GM23248 (cell line): ENCODE data around the gene IGSF21. TPM values are rescaled to one million over a fixed set of nuclear protein-coding genes. Genes with fewer than 3 reads are reported as not detected.

Source experiments
- DNase-seq: peaks from one replicate; pipeline ENCODE4 v3.0.0-alpha.2; 2015
- H2AFZ ChIP-seq: fragments of 200-600 bp; sonication (generic); 2 replicates; pipeline ENCODE4 v1.6.1; 2016; ENCODE audit warnings: antibody characterized with exemption
- H3F3A ChIP-seq: fragments of 200-600 bp; sonication (generic); 2 replicates; pipeline ENCODE4 v1.6.1; 2016; ENCODE audit warnings: mild to moderate bottlenecking, antibody characterized with exemption, mixed run types; ENCODE audit not compliant: insufficient read depth
- H3K27ac ChIP-seq: fragments of 200-600 bp; sonication (generic); 2 replicates; pipeline ENCODE4 v1.5.1; 2016; ENCODE audit warnings: mild to moderate bottlenecking
- H3K27me3 ChIP-seq: fragments of 200-600 bp; sonication (generic); replicated peaks from 2 replicates; pipeline ENCODE4 v1.6.1; 2016; ENCODE audit warnings: mild to moderate bottlenecking; ENCODE audit not compliant: insufficient read depth
- H3K36me3 ChIP-seq: fragments of 200-600 bp; sonication (generic); 2 replicates; pipeline ENCODE4 v1.6.1; 2016; ENCODE audit warnings: low read depth, mild to moderate bottlenecking
- H3K4me1 ChIP-seq: fragments of 200-600 bp; sonication (generic); 2 replicates; pipeline ENCODE4 v1.6.1; 2016; ENCODE audit warnings: mild to moderate bottlenecking; ENCODE audit not compliant: insufficient read depth
- H3K4me2 ChIP-seq: fragments of 200-600 bp; sonication (generic); one replicate; pipeline ENCODE4 v1.6.1; 2016; ENCODE audit warnings: mild to moderate bottlenecking; ENCODE audit not compliant: unreplicated experiment
- H3K4me3 ChIP-seq: fragments of 200-600 bp; sonication (generic); 2 replicates; pipeline ENCODE4 v1.5.1; 2016; ENCODE audit warnings: mild to moderate bottlenecking
- H3K79me2 ChIP-seq: fragments of 200-600 bp; sonication (generic); 2 replicates; pipeline ENCODE4 v1.6.1; 2016; ENCODE audit warnings: mild to moderate bottlenecking; ENCODE audit not compliant: insufficient read depth
- H3K9ac ChIP-seq: fragments of 200-600 bp; sonication (generic); 2 replicates; pipeline ENCODE4 v1.6.1; 2016; ENCODE audit warnings: mild to moderate bottlenecking
- H3K9me2 ChIP-seq: fragments of 200-600 bp; sonication (generic); 2 replicates; pipeline ENCODE4 v1.6.1; 2016; ENCODE audit warnings: mixed run types, mild to moderate bottlenecking, moderate library complexity; ENCODE audit not compliant: insufficient read depth
- H3K9me3 ChIP-seq: fragments of 200-600 bp; sonication (generic); one replicate; pipeline ENCODE4 v1.6.1; 2017; ENCODE audit warnings: low read depth
- H4K20me1 ChIP-seq: fragments of 200-600 bp; sonication (generic); 2 replicates; pipeline ENCODE4 v1.6.0; 2016; ENCODE audit not compliant: insufficient read depth
- EZH2 ChIP-seq: fragments of 200-600 bp; sonication (generic); IDR thresholded peaks from 2 replicates; pipeline ENCODE4 v1.6.1; 2018; ENCODE audit warnings: antibody characterized with exemption, mild to moderate bottlenecking; ENCODE audit not compliant: insufficient read depth, poor library complexity, severe bottlenecking
- EZH2phosphoT487 ChIP-seq: fragments of 200-600 bp; sonication (generic); IDR thresholded peaks from 2 replicates; pipeline ENCODE4 v1.6.1; 2018; ENCODE audit warnings: antibody characterized with exemption, moderate library complexity, mild to moderate bottlenecking, low read depth; ENCODE audit not compliant: insufficient read depth
- WGBS, 2 experiments: methylation state at CpG; one replicate each; pipeline ENCODE4 v1.1.6; 2015 to 2017; ENCODE audit warnings: low lambda C conversion rate in 2 of 2, low coverage in 1 of 2; ENCODE audit errors: missing lambda C conversion rate in 2 of 2; 5-methylcytosine and 5-hydroxymethylcytosine counted together
- in situ Hi-C: fragments of 300-500 bp; cut with MboI; formaldehyde crosslinking; loops from 2 replicates; pipeline ENCODE4 v1.15.0; 2020
- polyA plus RNA-seq: library from polyadenylated mRNA; unstranded; fragments of >200 nt; fragmentation: Nextera tagmentation; extraction: Ambion mirVana; gene quantifications from 2 replicates; pipeline ENCODE4 v1.2.1, GENCODE V29; 2016
- total RNA-seq: library from RNA; depleted of rRNA; stranded (reverse); fragments of >200 nt; shearing (Covaris generic); gene quantifications from 2 replicates; pipeline ENCODE4 v1.2.3, GENCODE V29; 2014

The IGSF21 gene
- total and polyA plus RNA-seq, 2 experiments from 2014 or later, result not detected

DNA sequence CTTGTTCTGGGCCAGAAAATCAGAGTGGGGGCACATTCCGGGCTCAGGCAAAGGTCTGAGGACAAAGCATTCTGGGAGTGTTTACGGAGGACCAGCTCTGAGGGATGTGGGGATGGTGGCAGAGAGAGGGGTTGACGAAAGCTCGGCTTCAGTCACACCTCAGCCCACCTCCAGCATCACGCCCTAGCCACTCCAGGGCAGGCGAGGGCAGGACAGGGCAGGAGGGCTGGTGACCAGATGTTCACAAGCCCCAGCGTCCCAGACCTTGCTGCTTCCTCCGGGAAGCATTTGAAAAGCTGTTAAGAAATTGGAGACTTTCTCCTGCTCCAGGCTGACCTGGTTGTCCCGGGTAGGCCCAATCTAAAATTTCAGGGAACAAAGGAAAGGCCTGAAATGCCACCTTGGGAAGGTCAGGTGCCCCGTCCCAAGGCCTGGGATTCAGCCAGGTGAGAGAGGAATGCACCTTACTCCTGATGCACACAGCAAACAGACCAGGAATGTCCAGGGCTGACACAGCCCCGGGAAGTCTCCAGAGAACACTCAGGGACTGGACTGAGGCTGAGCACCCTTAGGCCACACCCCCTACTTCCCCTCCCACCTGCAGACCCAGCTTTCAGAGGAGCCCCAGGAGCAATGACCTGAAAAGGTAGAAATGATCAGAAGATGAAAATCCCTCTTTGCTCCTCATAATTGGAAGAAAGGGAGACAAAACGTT is 301.2 kb downstream of the IGSF21 start:
- in situ Hi-C loops, result no loop called here
- WGBS, 2 experiments, result 7 to 11% methylated on average over 12 of the region's 12 CpGs
- no peak for DNase-seq
- no peaks in the 10 kb centered on the region for H3K9me2 ChIP-seq
- no peak overlapping the region for H3K4me3 ChIP-seq
- H3K27ac ChIP-seq, result no peak overlapping the region
- no peaks in the 10 kb centered on the region for H3F3A ChIP-seq
- H3K36me3 ChIP-seq, result no peaks in the 10 kb centered on the region
- no peaks in the 10 kb centered on the region for H3K27me3 ChIP-seq
- H3K4me2 ChIP-seq, result no peak overlapping the region
- no peaks in the 10 kb centered on the region for H3K9me3 ChIP-seq
- no peaks in the 10 kb centered on the region for H4K20me1 ChIP-seq
- no peaks in the 10 kb centered on the region for H3K79me2 ChIP-seq
- H3K9ac ChIP-seq, result no peak overlapping the region
- H3K4me1 ChIP-seq, result no peaks in the 10 kb centered on the region
- TF ChIP-seq EZH2phosphoT487, result no peak
- no peak for TF ChIP-seq EZH2
- H2AFZ ChIP-seq, result no peak overlapping the region

DNA sequence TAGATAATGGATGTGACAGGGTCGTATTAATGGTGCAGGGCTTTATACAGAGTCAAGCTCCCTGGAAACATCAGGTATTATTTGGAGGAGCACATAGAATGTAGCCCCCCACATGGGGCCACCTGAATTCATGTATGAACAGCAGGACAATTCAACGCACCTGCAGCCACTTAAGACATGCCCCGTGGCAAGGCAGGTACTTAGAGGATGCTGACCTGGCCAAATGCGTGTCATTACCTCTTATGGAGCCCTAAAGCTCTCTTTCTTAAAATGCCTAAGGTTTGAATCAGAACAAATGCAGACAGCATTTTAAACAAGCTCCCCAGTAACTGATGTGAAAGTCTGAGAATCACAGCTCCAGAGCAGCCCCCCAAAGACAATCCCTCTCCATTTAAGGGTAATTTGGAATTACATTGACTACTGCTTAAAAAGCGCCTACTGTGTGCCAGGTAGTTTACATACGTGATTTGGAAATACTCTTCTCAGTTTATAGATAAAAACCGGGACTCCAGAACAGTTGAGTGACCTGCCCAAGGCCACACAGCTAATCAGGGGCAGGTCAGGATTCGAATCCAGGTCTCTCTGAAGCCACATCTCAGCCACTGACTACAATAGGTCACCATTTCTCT is 302.1 kb downstream of the IGSF21 start:
- Histone ChIP-seq H3K4me1 (no peaks in the 10 kb centered on the region), H3K9me2 (no peaks in the 10 kb centered on the region), H3K79me2 (no peaks in the 10 kb centered on the region), H3K4me2 (no peak overlapping the region), H2AFZ (no peak overlapping the region), H3K9ac (no peak overlapping the region), H3K36me3 (no peaks in the 10 kb centered on the region), H3K27ac (no peak overlapping the region), H3F3A (no peaks in the 10 kb centered on the region), H3K27me3 (no peaks in the 10 kb centered on the region), H3K4me3 (no peak overlapping the region), H4K20me1 (no peaks in the 10 kb centered on the region), H3K9me3 (no peaks in the 10 kb centered on the region)
- TF ChIP-seq EZH2phosphoT487, result no peak
- no peak for DNase-seq
- 23 to 24% methylated on average over 8 of the region's 8 CpGs for WGBS, 2 experiments
- in situ Hi-C loops, result no loop called here

DNA sequence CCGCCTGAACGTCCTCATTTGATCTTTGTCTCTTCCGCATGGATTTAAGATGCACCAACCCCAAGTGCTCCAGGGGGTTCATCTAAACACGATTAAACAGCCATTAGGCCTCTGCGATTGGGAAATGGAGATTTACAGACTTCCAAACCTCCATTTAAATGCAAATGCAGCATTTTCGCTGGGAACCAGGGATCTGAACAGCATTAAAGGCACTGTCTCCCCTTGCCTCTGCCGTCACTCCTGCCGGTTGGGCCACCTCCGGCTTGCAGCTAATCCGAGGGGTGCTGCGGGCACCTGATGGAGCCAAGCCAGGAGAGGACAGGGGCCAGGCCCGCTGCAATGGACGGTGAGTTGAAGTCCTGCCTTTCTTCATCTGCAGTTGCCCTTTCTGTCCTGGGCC is 302.8 kb downstream of the IGSF21 start:
- Histone ChIP-seq H3K9me2 (no peaks in the 10 kb centered on the region), H3K27me3 (no peaks in the 10 kb centered on the region), H3K4me1 (no peaks in the 10 kb centered on the region), H3K79me2 (no peaks in the 10 kb centered on the region), H3K9ac (no peak overlapping the region), H3K4me2 (no peak overlapping the region), H3K9me3 (no peaks in the 10 kb centered on the region), H3K36me3 (no peaks in the 10 kb centered on the region), H3K27ac (no peak overlapping the region), H2AFZ (no peak overlapping the region), H4K20me1 (no peaks in the 10 kb centered on the region), H3K4me3 (no peak overlapping the region), H3F3A (no peaks in the 10 kb centered on the region)
- DNase-seq, result no peak
- no peak for TF ChIP-seq EZH2
- no peak for TF ChIP-seq EZH2phosphoT487
- WGBS, 2 experiments, result 23 to 32% methylated on average over 13 of the region's 13 CpGs
- in situ Hi-C loops, result no loop called here

DNA sequence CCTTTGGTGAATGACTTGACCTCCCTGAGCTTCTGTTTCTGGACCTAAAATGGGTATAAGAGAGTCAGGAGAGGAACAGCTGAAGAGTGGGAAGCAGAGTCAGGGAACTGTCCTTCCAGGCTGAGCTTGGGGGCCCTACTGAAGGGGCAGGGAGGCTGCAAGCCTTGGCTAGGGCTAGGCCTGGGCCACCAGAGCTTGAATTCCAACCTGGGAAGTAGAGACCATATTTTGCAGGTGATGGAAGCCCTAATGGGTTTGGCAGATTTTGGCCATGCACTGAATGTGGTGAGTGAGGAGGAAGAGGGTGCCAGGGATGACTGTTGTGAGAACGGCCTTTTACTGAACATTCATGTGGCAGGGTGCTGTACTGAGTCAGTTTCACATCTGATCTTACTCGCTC is 303.7 kb downstream of the IGSF21 start:
- Histone ChIP-seq H3K9ac (no peak overlapping the region), H4K20me1 (no peaks in the 10 kb centered on the region), H3K4me1 (no peaks in the 10 kb centered on the region), H3K79me2 (no peaks in the 10 kb centered on the region), H3K4me2 (no peak overlapping the region), H3K27ac (no peak overlapping the region), H3K27me3 (no peaks in the 10 kb centered on the region), H2AFZ (no peak overlapping the region), H3K36me3 (no peaks in the 10 kb centered on the region), H3K4me3 (no peak overlapping the region), H3F3A (no peaks in the 10 kb centered on the region), H3K9me3 (no peaks in the 10 kb centered on the region), H3K9me2 (no peaks in the 10 kb centered on the region)
- TF ChIP-seq EZH2 (no peak), EZH2phosphoT487 (no peak)
- no peak for DNase-seq
- 16 to 24% methylated on average over 2 of the region's 2 CpGs for whole genome bisulfite sequencing, 2 experiments
- in situ Hi-C loops, result no loop called here
